CD4-positive, alpha-beta T cell treated with Interleukin-6 at 100 ng/mL for 8 hours (primary cell): ENCODE measurements around the gene TM6SF1.
"Not testable (repeated sequence)": the region's sequence is repeated elsewhere in the genome, so short reads cannot be mapped to it uniquely, and the experiment has no call there.

Experiments used
- DNase-seq: peaks from one replicate; pipeline ENCODE4 v3.0.0-alpha.2; 2020; ENCODE audit warnings: mixed read lengths, low spot score

The TM6SF1 gene

DNA sequence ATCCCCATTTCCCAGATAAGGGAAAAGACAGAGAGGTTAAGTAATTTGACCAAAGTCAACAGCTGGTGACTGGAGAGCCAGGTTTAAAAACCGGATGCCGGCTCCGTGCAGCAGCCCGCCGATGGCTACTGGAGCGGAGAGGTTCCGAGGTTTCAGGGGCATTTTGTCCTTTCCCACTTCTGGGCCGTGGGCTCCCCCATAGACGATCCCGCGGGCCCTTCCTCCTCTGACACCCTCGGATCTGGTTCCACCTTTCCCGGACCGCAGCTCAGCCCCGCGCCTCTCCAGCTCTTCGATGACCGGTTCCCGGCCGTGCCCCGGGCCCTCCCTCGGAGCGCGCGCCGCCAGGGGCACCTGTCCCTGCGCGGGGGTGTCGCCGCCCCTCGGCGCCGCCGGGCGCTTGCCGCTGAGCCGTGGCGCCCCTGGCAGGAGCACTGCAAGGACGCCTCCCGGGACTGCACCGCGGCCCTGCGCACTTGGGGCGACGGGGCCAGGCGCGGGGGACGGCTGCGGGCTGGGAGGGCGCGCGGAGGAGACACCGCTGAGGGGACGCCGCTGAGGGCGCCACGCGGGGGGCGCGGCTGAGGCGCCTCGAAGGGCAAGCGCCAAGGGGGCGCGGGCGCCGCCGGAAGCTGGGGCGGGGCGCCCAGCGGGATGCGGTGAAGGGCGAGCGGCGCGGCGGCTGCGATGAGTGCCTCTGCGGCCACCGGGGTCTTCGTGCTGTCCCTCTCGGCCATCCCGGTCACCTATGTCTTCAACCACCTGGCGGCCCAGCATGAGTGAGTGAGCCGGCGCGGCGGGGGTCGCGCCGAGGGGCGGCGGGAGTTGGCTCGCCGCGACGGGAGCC is at the start of gene TM6SF1:
TSS of gene TM6SF1 (plus strand) at position 652 of the 847 bp plus-strand sequence. CDS start at position 688, 36 bp downstream.
- DNase-seq, result no peak

DNA sequence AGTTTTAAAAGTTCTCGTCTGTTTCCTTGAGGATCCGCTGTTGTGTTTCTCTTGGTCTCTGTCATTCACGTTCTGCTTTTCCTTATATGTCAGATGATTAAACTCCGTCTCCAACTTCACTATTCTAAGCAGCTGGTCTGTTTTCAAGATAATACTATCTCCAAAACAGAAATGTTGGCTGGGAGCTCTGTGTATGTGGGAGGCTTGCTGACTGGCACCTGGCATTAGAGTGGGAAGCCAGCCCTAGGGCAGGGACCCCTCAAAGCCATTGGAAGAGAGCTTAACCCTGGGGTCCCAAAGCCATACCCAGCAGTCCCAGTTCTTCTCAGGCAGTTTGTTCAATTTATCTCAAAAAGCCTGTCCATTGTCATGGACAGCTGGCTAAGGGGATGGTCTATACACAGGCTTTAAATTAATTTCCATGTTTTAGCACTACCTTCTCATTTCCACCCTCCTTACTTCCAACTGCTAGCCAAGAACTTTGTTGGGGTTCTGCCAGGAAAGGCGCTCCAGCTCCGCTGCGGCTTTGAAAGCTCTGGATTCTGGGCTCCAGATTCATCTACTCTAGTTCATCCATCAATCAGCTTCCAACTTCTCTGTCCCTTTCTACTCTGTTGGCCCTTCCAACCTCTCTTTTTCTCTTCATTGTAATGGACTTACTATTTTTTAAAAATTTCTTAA is 49.6 kb upstream of the TM6SF1 start:
- DNase-seq, result no peak

DNA sequence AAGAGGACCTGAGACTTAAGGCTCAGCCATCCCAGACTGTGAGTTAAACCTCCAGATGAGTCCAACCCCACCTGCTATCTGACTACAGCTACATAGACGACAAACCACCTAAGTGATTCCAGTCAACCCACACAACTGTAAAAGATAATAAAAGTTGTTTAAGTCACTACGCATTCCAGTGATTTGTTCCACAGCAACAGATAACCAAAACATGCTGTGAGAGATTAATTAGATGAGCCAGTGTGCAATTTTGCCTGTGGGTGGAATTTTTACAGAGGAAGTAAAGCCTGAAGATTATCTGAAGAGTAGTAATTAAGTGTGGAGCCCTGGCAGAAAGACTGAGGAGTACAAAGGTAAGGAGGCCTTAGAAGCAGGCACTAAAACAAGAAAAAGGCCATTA is 45.8 kb upstream of the TM6SF1 start:
- DNase-seq, result no peak

DNA sequence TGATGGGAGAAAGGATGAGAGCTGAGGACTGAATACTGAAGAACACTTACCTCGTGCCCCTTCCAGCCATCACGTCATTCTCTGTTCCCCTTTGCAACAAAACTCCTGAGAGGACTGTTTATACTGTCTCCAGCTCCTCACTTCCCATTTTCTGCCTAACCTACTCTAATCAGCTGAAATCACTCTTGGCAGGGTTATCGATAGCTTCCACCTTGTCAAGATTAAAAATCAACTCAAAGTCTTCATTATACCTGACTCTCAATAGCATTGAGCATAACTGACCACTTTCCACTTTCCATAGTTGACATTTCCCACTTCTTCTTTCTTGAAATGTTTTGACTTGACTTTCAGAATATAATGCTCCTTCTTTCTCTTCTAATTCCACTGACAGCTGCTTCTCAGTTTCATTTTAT is 44.7 kb upstream of the TM6SF1 start:
- no peak for DNase-seq

DNA sequence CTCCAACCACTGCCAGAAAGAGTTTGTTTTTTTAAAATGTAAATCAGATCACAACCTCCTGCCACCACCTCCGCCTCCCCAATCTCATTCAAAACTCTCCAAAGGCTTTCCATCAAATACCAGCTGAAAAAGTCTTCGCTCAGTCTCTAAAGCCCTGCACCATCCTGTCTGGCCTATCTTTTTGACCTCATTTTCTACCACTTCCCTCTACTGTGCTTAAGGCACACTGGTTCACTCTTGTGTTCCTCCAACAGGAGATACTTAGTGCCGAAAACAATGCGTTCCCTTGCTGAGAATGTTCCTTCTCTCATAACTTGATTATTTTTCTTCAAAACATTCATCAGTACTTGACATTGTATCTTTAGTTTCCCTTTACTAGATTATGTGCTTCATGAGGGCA is 43.9 kb upstream of the TM6SF1 start:
- no peak for DNase-seq

DNA sequence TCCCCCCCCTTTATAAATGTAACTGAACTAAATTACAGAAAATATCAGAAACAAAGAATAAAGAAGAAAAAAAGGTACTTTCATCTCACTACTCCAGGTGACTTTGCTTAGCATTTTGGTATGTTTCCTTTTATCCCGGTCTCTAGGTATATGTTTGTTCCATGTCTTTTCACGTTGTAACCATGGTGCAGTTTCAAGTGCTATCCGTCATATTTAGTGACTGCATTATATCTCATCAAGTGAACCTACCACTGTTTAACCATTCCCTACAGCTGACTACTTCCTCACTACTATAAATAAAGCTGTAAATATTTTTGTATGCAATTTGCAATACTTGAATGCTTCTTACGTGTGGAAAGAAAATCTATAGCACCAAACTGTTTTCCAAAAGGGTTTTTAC is 42.6 kb upstream of the TM6SF1 start:
- no peak for DNase-seq

DNA sequence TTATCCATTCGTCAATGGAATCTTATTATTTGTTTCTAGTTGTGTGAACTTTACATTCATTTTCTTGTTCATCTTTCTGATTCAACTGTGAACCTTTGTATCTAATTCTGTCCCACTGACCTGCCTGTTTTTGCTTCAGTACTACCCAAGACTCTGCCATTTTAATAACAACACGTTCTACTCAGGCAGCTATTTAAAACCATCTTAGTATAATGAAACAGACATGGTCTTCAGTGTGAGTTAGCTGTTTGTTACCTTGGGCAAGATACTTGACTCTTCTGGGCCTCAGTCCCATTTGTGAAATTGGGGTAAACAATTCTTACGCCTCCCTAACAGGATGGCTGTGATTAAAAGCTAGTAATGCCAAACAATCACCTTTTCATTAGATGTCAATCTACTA is 42.0 kb upstream of the TM6SF1 start:
- no peak for DNase-seq

DNA sequence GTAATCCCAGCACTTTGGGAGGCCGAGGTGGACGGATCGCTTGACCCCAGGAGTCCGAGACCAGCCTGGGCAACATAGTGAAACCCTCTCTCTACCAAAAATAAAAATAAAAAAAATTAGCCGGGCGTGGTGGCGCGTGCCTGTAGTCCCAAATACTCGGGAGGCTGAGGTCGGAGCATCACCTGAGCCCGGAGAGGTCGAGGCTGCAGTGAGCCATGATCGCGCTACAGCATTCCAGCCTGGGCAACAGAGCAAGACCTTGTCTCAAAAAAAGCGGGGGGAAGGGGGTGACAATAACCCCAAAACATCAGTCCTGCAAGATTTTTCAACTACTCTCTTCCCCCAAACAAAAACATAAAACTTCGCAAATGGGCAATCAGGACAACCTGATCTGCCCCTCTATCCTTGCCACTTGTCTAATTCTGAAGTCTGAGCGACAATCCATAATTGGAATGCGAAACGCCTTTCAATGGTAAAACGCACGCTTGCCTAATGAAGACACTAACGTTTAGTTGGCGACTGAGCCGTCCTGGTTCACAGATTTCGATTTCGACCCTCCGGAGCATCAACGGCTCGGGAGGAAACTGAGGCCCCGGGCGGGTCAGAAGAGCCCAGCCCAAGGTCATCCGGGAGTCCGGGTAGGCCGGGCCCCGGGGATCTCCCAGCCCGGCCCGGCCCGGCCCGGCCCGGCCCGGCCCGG is 41.3 kb upstream of the TM6SF1 start:
- DNase-seq, result no peak

DNA sequence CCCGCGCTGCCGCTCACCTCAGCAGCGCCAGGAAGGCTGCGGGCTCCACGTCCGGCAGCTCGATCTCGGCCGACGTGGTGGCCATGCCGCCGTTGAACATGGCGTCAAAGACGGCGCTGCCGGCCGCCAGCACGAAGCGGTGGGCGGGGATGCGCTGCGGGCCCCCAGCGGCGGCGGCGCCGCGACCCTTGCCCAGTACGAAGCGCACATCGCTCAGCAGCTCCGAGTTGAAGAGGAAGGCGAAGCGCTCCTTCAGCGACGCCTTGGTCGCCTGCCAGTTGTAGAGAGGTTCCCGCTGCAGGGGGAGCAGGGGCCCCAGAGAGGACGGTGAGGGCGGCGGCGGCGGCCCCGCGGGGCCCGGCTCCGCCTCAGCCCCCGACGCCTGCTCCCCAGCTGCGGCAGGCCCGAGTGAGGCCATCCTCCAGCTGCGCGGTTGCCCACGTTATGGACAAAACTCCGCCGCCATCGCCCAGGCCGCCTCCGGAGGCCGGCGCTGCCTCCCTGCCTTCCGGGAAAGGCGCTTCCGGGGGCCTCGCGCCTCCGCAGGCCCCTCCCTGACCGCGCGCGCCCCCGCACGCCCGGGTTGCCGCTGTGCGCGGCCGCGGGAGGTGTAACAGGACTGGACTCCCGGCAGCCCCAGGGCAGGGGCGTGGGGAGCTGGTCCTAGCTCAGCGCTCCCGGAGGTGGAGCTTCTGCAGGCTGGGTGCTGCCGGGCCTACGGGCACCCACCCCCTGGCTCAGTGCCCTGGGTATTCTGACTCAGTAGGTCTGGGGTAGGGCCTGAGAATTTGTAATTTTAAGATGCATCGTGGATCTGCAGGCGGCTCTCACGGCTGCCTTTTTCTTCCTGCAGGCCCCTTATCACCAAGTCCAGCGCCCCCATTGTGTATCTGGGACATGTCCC is 40.5 kb upstream of the TM6SF1 start, which contains the start of gene BTBD1:
TSS of gene BTBD1 (minus strand) at position 519 of the 904 bp plus-strand sequence. CDS start at position 418, 101 bp downstream.
- peak; percentile 80 for DNase-seq

DNA sequence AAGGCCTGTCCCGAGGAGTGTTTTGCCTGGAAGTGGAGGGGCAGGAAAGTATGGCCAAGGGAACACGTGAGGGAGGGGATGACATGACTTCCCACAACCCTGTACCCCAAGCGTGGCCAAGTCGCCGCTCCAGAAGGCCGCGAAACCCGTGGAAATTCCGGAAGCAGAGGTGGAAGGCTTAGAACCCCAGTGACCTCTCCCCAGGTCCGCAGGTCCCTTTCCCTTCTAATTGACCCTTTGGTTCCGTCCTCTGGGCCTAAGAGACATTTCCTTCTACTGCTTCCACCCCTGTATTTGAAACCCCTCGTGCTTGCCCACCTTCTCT is 39.8 kb upstream of the TM6SF1 start:
- DNase-seq, result no peak

DNA sequence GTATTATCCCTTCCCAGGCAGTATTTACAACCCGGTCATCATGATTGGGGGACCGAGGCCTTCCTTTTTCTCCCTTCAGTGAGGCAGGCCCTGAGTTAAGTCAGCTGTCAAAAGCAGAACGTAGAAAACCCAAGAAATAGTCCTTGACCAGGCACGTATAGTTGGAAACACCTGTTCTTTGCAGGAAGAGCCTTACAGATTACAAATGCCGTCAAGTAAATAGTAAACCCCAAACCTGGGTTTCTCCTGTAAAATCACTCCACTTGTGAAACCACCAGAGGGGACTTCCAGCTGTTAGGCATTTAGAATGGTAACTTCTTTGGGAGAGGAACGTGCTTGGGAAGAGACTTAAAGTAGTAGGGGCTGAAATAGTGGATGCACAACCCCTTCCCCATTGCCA is 39.4 kb upstream of the TM6SF1 start:
- no peak for DNase-seq

DNA sequence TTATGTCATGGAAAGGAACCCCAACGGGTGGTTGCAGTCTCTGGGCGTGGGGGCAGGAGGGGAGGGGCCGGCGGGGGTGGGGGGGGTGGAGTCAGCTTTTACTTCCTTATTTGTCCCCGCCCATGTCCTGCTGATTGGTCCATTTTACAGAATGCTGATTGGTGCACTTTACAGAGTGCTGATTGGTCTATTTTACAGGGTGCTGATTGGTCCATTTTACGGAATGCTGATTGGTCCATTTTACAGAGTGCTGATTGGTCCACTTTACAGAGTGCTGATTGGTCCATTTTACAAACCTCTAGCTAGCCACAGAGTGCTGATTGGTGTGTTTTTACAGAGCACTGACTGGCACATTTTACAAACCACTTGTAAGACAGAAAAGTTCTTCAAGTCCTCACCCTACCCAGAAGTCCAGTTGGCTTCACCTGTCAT is 38.2 kb upstream of the TM6SF1 start:
- peak; percentile 49 for DNase-seq

DNA sequence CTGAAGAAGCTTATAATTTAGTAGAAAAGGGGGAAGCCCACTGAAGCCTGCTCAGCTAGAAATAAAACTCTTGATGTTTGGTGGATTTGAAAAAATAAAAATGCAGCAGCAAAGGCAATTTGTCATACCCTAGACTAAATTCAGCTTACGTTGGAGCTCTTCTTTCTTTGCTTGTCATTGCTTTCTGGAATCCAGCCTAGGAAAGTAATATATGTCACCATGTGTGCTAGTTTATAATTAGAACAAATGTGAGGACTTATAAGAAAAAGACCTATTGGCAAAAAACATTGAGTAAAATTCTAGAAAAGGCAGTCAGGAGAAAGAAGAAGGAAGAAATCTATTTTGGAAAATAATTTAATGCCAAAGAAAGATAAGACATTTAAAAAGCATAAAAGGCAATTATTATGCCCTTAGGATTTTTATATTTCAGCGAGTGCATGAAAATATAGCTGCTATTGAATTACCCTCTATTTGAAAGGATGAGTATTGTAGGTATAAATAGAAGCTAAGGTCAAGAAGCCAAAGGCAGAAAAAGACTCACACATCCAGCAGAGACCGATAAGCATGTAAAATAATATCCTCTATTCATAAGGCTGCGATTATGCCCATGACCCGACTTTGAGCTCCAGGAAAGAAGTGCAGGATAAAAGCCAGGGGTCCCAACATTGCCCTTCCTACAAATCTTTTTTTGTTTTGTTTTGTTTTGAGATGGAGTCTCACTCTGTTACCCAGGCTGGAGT is 29.8 kb upstream of the TM6SF1 start:
- no peak for DNase-seq

DNA sequence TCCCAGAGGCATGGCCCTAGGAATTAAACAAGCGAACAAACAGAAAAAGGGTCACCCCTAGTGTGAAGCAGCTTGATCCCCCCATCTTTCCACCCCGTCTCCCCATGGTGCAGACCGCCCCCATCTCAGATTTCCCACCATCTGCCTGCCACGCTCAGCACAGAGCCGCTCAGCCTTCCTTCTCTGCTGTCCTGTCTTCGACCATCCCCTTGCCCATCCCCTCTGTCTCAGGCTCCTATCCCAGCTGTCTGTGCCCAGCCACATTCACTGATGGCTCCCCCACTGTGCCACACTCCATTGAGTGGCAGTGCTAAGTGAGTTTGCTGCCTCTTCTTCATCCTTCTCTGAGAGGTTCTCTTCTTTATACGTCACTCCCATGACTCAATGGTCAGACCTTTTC is 28.7 kb upstream of the TM6SF1 start:
- no peak for DNase-seq

DNA sequence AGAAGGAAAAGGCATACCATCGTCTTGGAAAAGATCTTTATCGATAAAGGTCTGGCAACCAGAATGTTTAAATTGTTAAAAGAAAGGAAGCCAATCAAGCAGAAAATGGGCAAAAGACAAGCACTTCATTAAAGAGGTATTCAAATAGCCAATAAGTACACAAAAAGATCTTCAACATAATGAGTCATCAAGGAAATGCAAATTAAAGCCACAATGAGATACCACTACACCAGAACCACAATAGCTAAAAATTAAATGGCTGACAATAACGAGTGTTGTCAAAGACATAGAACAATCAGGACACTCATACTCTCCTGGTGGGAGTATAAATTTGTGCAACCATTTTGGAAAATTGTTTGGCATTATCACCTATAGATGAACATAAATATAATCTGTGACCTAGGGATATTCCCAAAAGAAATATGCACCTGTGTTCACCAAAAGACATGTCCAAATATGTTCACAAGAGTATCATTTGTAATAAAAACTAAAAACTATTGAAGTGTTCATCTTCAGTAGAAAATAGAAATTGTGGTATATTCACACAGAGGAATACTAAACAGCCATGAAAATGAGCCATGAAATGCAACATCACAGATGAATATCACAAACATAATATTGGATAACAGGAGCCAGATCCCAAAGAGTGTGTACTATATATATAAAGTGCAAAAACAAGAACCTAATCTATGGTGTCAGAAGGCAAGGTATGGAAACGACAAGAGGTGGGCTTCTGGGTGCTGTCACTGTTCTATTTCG is 26.0 kb upstream of the TM6SF1 start:
- no peak for DNase-seq

DNA sequence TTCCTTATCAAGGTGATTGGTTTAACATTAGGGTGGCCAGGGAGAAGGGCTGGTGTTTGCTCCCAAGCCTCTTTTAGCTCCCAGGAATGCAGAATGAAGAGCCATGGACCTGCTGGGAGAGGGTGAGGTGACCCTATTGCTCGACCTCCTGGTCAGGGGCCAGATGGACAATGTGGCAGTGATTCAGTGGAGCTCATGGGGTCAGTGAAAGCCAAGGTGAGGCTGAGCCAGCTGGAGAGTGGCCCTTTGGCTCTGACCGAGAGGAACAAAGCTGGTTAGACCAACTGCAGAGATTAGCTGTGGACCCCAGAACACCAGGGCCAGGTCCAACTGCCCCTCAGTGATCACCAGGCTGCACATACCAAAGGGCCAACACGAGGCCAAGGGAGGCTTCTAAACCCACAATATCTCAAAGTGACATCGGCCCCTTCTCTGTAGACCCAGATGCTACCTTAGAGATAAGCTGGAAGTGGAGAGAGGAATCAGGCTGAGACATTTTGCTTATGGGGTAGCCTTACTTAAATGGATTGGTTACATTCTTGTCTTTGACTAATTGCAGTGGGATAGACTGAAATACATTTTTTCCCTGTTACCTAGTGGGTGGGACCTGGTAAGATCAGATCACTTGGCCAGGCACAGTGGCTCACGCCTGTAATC is 24.6 kb upstream of the TM6SF1 start:
- DNase-seq, result no peak

DNA sequence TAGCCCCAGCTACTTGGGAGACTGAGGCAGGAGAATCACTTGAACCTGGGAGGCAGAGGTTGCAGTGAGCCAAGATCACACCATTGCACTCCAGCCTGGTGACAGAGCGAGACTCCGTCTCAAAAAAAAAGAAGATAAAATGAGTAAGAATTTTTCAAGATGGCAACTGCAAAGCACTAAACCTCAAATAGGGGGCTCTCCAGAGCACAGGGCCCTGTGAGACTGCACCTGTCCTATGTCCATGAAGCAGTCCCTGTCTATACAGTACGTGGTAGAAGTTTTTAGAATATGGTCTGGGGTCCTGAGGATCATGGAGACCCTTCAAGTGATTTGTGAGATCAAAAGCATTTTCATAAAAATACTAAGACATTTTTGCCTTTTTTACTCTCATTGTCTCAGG is 22.0 kb upstream of the TM6SF1 start:
- not testable (repeated sequence) for DNase-seq

DNA sequence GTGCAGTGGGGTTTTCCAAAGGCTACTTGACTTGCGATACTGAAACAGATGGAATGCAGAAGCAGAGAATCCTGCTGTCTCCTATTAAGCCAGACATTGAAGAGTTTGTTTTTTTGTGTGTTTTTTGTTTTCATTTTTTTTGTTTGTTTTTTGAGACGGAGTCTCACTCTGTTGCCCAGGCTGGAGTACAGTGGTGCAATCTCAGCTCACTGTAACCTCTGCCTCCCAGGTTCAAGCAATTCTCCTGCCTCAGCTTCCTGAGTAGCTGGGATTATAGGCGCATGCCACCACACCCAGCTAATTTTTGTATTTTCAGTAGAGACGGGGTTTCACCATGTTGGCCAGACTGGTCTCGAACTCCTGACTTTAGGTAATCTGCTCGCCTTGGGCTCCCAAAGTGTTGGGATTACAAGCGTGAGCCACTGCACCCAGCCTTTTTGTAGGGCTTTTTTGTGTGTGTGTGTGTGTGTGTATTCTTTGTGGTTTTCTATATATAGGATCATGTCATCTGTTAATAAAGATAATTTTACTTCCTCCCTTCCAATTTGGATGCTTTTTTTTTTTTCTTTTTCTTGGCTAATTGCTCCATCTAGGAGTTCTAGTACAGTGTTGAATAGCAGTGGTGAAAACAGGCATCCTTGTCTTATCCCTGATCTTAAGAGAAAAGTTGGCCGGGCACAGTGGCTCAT is 21.4 kb upstream of the TM6SF1 start:
- not testable (repeated sequence) for DNase-seq

DNA sequence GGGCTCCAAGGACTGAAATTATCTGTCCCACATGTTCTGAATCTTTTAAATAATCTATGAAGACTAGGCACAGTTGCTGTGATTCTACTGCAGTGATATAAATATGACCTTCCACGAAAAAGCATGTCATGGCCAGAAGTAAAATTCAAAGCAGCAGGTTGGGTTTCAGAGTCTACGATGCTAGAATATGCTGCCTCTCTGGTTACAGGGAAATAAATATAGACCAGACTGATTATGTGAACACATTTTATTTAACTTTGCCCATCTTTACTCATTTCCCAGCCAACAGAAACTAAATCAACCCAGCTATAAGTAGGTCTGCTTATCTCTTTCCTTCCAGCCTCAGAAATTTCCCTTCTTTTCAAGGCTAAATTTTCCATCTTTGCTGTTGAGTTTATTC is 19.9 kb upstream of the TM6SF1 start:
- no peak for DNase-seq
